H1 (cell line): Measurements from ENCODE around the gene MTMR4. TPM values are rescaled to one million over a fixed set of nuclear protein-coding genes. Genes with fewer than 3 reads are reported as not detected.
A peak's percentile ranks its signal among the peaks of the same experiment; 100 is the strongest.

ENCODE experiments used
- CTCF ChIA-PET: fragments of 300-600 bp; sonication (Branson Sonifier 250); formaldehyde crosslinking; loops from one replicate; lab custom pipeline; 2021; ENCODE audit not compliant: partially characterized antibody; lab: Charles Lee
- POLR2A ChIA-PET: fragments of 300-600 bp; sonication (Branson Sonifier 250); formaldehyde crosslinking; loops from one replicate; lab custom pipeline; 2021; ENCODE audit warnings: inconsistent platforms; ENCODE audit not compliant: partially characterized antibody; lab: Charles Lee
- DNase-seq, 2 experiments: peaks; one replicate each; pipeline versions ENCODE4 v3.0.0 to v3.0.0-alpha.2; 2010 to 2022; ENCODE audit warnings: low spot score in 2 of 2, low read depth in 1 of 2, mixed read lengths in 1 of 2
- FAIRE-seq: peaks from 2 replicates; lab custom pipeline; 2011; peaks lifted over from hg19 to GRCh38; lab: Jason Lieb, UNC
- H2AFZ ChIP-seq: 2 replicates; pipeline ENCODE4 v1.8.1; 2012; ENCODE audit warnings: low read length, inconsistent platforms
- H2AK5ac ChIP-seq: 2 replicates; pipeline ENCODE4 v1.6.1; 2013; ENCODE audit warnings: low read depth, low read length
- H2BK120ac ChIP-seq: replicated peaks from 2 replicates; pipeline ENCODE3; 2013; ENCODE audit warnings: low read depth, low read length, inconsistent platforms
- H2BK12ac ChIP-seq: 2 replicates; pipeline ENCODE4 v1.6.1; 2013; ENCODE audit warnings: low read depth, low read length
- H2BK15ac ChIP-seq: 2 replicates; pipeline ENCODE4 v1.6.1; 2013; ENCODE audit warnings: low read length
- H2BK20ac ChIP-seq: 2 replicates; pipeline ENCODE4 v1.6.1; 2013; ENCODE audit warnings: low read length
- H2BK5ac ChIP-seq: 2 replicates; pipeline ENCODE4 v1.6.1; 2013; ENCODE audit warnings: low read depth, low read length
- H3K14ac ChIP-seq: 2 replicates; pipeline ENCODE4 v1.6.1; 2013; ENCODE audit warnings: inconsistent platforms; ENCODE audit not compliant: insufficient read length
- H3K18ac ChIP-seq: 2 replicates; pipeline ENCODE4 v1.6.1; 2013; ENCODE audit warnings: low read length; ENCODE audit errors: extremely low read depth
- H3K23ac ChIP-seq: 2 replicates; pipeline ENCODE4 v1.6.1; 2013; ENCODE audit warnings: inconsistent platforms; ENCODE audit not compliant: insufficient read length
- H3K23me2 ChIP-seq: 2 replicates; pipeline ENCODE4 v1.6.1; 2013; ENCODE audit warnings: low read depth, low read length
- H3K27ac ChIP-seq: 2 replicates; pipeline ENCODE4 v1.6.1; 2011; ENCODE audit warnings: low read depth, low read length, inconsistent platforms
- H3K27me3 ChIP-seq, 4 experiments: replicated peaks in 1 of 4; 1 replicate in 1 of 4; 2 replicates in 3 of 4; pipeline versions ENCODE4 v1.6.1 to v1.8.1; 2011 to 2013; ENCODE audit warnings: low read length in 3 of 4, mild to moderate bottlenecking in 3 of 4, inconsistent platforms in 2 of 4, mixed read lengths in 2 of 4, moderate library complexity in 1 of 4; ENCODE audit not compliant: control insufficient read depth in 3 of 4, insufficient read depth in 3 of 4; ENCODE audit errors: extremely low read depth in 1 of 4
- H3K36me3 ChIP-seq, 4 experiments: 2 replicates each; pipeline versions ENCODE4 v1.6.1 to v1.8.1; 2011 to 2013; ENCODE audit warnings: mild to moderate bottlenecking in 4 of 4, low read length in 3 of 4, moderate library complexity in 2 of 4, control low read depth in 1 of 4, inconsistent platforms in 1 of 4; ENCODE audit not compliant: insufficient read depth in 4 of 4, control insufficient read depth in 2 of 4
- H3K4ac ChIP-seq: replicated peaks from 2 replicates; pipeline ENCODE3; 2013; ENCODE audit warnings: low read length, low read depth, mixed read lengths, inconsistent platforms; ENCODE audit not compliant: insufficient read length
- H3K4me1 ChIP-seq, 4 experiments: replicated peaks in 1 of 4; 1 replicate in 1 of 4; 2 replicates in 3 of 4; pipeline versions ENCODE4 v1.6.1 to v1.8.1; 2011 to 2013; ENCODE audit warnings: low read length in 3 of 4, inconsistent platforms in 2 of 4, mixed read lengths in 1 of 4; ENCODE audit not compliant: insufficient read depth in 4 of 4, control insufficient read depth in 3 of 4
- H3K4me2 ChIP-seq, 2 experiments: 2 replicates each; pipeline versions ENCODE4 v1.6.1 to v1.8.1; 2011 to 2013; ENCODE audit warnings: low read depth in 2 of 2, low read length in 2 of 2, control low read depth in 1 of 2, inconsistent platforms in 1 of 2, mild to moderate bottlenecking in 1 of 2; ENCODE audit not compliant: insufficient read depth in 1 of 2
- H3K4me3 ChIP-seq, 4 experiments: fragments of 200-600, 300-600 bp in 1 of 4; sonication (generic), shearing (Covaris generic), sonication (Bioruptor Twin) in 1 of 4; 2 replicates each; pipeline versions ENCODE4 v1.5.1 to v1.8.1; 2011 to 2016; ENCODE audit warnings: low read length in 4 of 4, low read depth in 3 of 4, control low read depth in 2 of 4, inconsistent platforms in 2 of 4, mild to moderate bottlenecking in 2 of 4, mixed read lengths in 1 of 4, moderate library complexity in 1 of 4; ENCODE audit not compliant: insufficient read depth in 2 of 4; ENCODE audit errors: extremely low read depth in 1 of 4
- H3K56ac ChIP-seq: replicated peaks from 2 replicates; pipeline ENCODE3; 2013; ENCODE audit warnings: low read depth, mild to moderate bottlenecking, mixed read lengths, low read length, inconsistent platforms; ENCODE audit not compliant: insufficient read length
- H3K79me1 ChIP-seq: 2 replicates; pipeline ENCODE4 v1.6.1; 2013; ENCODE audit warnings: low read depth, low read length, control low read depth
- H3K79me2 ChIP-seq, 2 experiments: 2 replicates each; pipeline versions ENCODE4 v1.6.1 to v1.8.1; 2012 to 2013; ENCODE audit warnings: low read length in 2 of 2, mild to moderate bottlenecking in 2 of 2, inconsistent platforms in 1 of 2; ENCODE audit not compliant: insufficient read depth in 2 of 2, control insufficient read depth in 1 of 2
- H3K9ac ChIP-seq, 4 experiments: replicated peaks in 1 of 4; 1 replicate in 1 of 4; 2 replicates in 3 of 4; pipeline versions ENCODE4 v1.6.1 to v1.8.1; 2011 to 2013; ENCODE audit warnings: low read depth in 3 of 4, low read length in 3 of 4, control low read depth in 2 of 4, mild to moderate bottlenecking in 2 of 4, moderate library complexity in 2 of 4, inconsistent platforms in 1 of 4; ENCODE audit errors: extremely low read depth in 1 of 4
- H3K9me3 ChIP-seq, 2 experiments: 2 replicates each; pipeline versions ENCODE4 v1.6.1 to v1.8.1; 2012 to 2013; ENCODE audit warnings: mild to moderate bottlenecking in 2 of 2, moderate library complexity in 2 of 2, control low read depth in 1 of 2, inconsistent platforms in 1 of 2, low read depth in 1 of 2, low read length in 1 of 2, mixed read lengths in 1 of 2; ENCODE audit not compliant: insufficient read depth in 2 of 2
- H4K20me1 ChIP-seq, 2 experiments: replicated peaks in 1 of 2; 2 replicates each; pipeline versions ENCODE3 to v1.8.1; 2011 to 2013; ENCODE audit warnings: inconsistent platforms in 2 of 2, low read length in 2 of 2, mild to moderate bottlenecking in 1 of 2; ENCODE audit not compliant: insufficient read depth in 2 of 2, control insufficient read depth in 1 of 2
- H4K5ac ChIP-seq: 2 replicates; pipeline ENCODE4 v1.6.1; 2013; ENCODE audit warnings: low read length, low read depth, mixed read lengths, inconsistent platforms; ENCODE audit not compliant: insufficient read length
- H4K8ac ChIP-seq: 2 replicates; pipeline ENCODE4 v1.8.0; 2013; ENCODE audit warnings: mild to moderate bottlenecking, moderate library complexity, low read length, inconsistent platforms; ENCODE audit not compliant: insufficient read depth; ENCODE audit errors: extremely low read depth
- H4K91ac ChIP-seq: replicated peaks from 2 replicates; pipeline ENCODE3; 2013; ENCODE audit warnings: low read length, mixed read lengths, inconsistent platforms; ENCODE audit not compliant: insufficient read length
- ASH2L ChIP-seq: fragments of 200-600, 300-600 bp; sonication (generic); IDR thresholded peaks from one replicate; pipeline ENCODE4 v1.7.1; 2017; ENCODE audit warnings: low read length
- CBX8 ChIP-seq: fragments of 300-800, 300-1000 bp; sonication (generic); IDR thresholded peaks from 2 replicates; pipeline ENCODE4 v1.7.1; 2016; ENCODE audit warnings: low read depth, low read length, borderline replicate concordance
- CREB1 ChIP-seq: IDR thresholded peaks from 2 replicates; pipeline ENCODE4 v1.6.1; 2012; ENCODE audit warnings: inconsistent platforms
- FOSL1 ChIP-seq: IDR thresholded peaks from 2 replicates; pipeline ENCODE4 v1.6.1; 2011; ENCODE audit warnings: mild to moderate bottlenecking, low read depth, low read length, moderate library complexity; ENCODE audit not compliant: insufficient read depth
- HDAC6 ChIP-seq: IDR thresholded peaks from one replicate; pipeline ENCODE4 v1.7.1; 2012; ENCODE audit warnings: low read depth, mild to moderate bottlenecking, inconsistent platforms, low read length, moderate library complexity
- RFX5 ChIP-seq: IDR thresholded peaks from 2 replicates; pipeline ENCODE4 v1.6.1; 2011; ENCODE audit warnings: low read depth, low read length, improper control_type of control experiment, borderline replicate concordance
- YY1 ChIP-seq: IDR thresholded peaks from 2 replicates; pipeline ENCODE4 v1.6.1; 2011; ENCODE audit warnings: low read depth, mild to moderate bottlenecking, low read length
- WGBS, 2 experiments: shearing (Covaris generic) in 1 of 2; methylation state at CpG; one replicate each; pipeline versions ENCODE4 v1.1.6 to v1.1.7; 2013 to 2015; ENCODE audit warnings: low lambda C conversion rate in 2 of 2, mixed read lengths in 2 of 2, inconsistent platforms in 1 of 2, low coverage in 1 of 2, missing lambda C conversion rate in 1 of 2; ENCODE audit not compliant: insufficient replicate concordance in 2 of 2, insufficient coverage in 1 of 2, insufficient read length in 1 of 2; ENCODE audit errors: extremely low coverage in 1 of 2, missing lambda C conversion rate in 1 of 2; 5-methylcytosine and 5-hydroxymethylcytosine counted together
- long read RNA-seq, 2 experiments: library from RNA in 1 of 2; library from capped mRNA in 1 of 2; stranded (forward); transcript quantifications; one replicate each; pipeline ENCODE4 v2.0.0, GENCODE V29; 2021; ENCODE audit warnings: inconsistent platforms in 1 of 2
- polyA minus RNA-seq, 3 experiments: library from RNA; depleted of rRNA, polyadenylated mRNA; stranded (reverse); fragments of >200 nt; gene quantifications; 1 replicate in 2 of 3; 2 replicates in 1 of 3; pipeline ENCODE4 v1.2.3, GENCODE V29; 2011
- polyA plus RNA-seq, 7 experiments: library from polyadenylated mRNA; depleted of rRNA in 3 of 7; stranded (reverse) in 5 of 7; unstranded in 2 of 7; fragments of >200 nt in 5 of 7; fragments of 200-250 nt in 2 of 7; gene quantifications; 1 replicate in 5 of 7; 2 replicates in 1 of 7; 4 replicates in 1 of 7; pipeline versions ENCODE4 v1.2.1 to v1.2.3, GENCODE V29; 2011 to 2013; ENCODE audit warnings: missing spikeins in 2 of 7, mixed read lengths in 2 of 7
- total RNA-seq: library from RNA; stranded (reverse); fragmentation: NEBNext Ultra II Directional; extraction: Animal tissue kit (Norgen Biotek cat#: 25700); gene quantifications from 2 replicates; pipeline ENCODE4 v1.2.1, GENCODE V29; 2021
- TF ChIP-seq, protein P1 (sequence below): IDR thresholded peaks from 2 replicates; pipeline ENCODE4 v1.6.1; 2011; ENCODE audit warnings: low read length, improper control_type of control experiment

Gene MTMR4
- total RNA-seq: 33.4 and 39.2 TPM in 2 replicates
- 15.9 and 17.7 TPM in 2 replicates for polyA plus RNA-seq (2011; rRNA removed)
- 27.1 TPM for polyA plus RNA-seq (2011; cell fraction: cytosol; rRNA removed)
- 54.2 TPM for polyA plus RNA-seq (2011; cell fraction: nucleus; rRNA removed)
- 17.8 to 25.9 TPM (median 22.8 TPM) in 4 replicates for polyA plus RNA-seq (2012, experiment 1 of 2)
- 8.3 TPM for polyA plus RNA-seq (2012, experiment 2 of 2)
- 11.7 TPM for polyA plus RNA-seq (2013, experiment 1 of 2)
- polyA plus RNA-seq (2013, experiment 2 of 2): 10.6 TPM
- polyA minus RNA-seq (2011; rRNA and poly(A)+ RNA removed): 149 and 157 TPM in 2 replicates
- 35.4 TPM for polyA minus RNA-seq (2011; cell fraction: cytosol; rRNA and poly(A)+ RNA removed)
- 40.5 TPM for polyA minus RNA-seq (2011; cell fraction: nucleus; rRNA and poly(A)+ RNA removed)
- long read RNA-seq, experiment 1, partial matches to known transcripts: 3 of 11 reads
- long read RNA-seq, experiment 1, other reads (novel, unspliced or antisense): 8 of 11 reads
- long read RNA-seq, experiment 2, partial matches to known transcripts: 3 of 8 reads
- long read RNA-seq, experiment 2, other reads (novel, unspliced or antisense): 5 of 8 reads

DNA sequence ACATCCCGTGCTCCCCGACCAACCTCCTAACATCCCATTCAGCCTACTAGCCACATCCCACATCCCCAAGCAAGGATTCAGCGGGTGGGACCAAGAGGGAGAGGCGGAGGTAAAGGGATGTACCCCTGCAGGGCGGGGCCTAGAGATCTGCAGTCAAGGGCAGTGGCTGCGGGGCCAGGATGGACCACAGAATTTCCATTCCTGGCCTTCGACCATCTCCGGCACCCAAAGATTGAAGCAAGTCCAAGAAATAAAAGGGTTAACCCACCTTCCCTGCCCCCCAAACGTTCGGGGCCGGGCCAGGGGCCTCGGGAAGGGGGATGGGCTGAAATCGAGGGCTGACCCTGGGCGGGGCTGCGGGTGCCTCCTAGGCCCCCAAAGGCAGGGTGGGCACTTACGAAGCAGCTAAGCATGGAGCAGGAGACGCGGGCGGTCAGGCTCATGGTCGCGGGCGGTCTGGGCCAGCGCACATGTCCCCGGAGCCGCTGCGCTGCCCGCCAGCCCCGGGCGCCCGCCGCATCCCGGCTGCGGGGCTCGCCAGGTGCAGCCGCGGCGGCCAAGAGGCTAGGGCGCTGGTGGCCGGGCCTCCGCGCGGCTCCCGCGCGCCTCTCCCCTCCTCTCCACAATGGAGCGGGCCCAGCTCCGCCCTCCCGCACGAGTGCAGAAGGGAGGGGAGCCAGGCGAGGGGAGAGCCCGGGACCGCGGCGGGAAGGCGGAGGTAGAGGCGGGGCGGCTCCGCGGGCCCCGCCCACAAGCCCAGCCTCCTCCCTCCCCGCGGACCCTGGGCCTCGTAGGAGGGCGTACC is at the start of gene MTMR4:
Gene MTMR4 (minus strand): TSS at position 674 of the 805 bp plus-strand sequence. CDS start 231 bp downstream, at position 443.
- Histone ChIP-seq H3K79me1 (peaks cover 4% of the 10 kb centered on the region), H3K4me2 (peak within 1 kb of the TSS; percentile 52 to 83), H2BK12ac (0 out of 2 replicates have a peak within 1 kb of the TSS, but pooled peaks have one; percentile 68), H3K23me2 (peaks cover 15% of the 10 kb centered on the region), H4K8ac (peak within 1 kb of the TSS; percentile 77), H3K4ac (no peak within 1 kb of the TSS), H2AFZ (no peak within 1 kb of the TSS), H3K56ac (peak within 1 kb of the TSS; percentile 35), H4K20me1 (peaks cover 2% of the 10 kb centered on the region in 2 experiments), H4K91ac (peak within 1 kb of the TSS; percentile 20), H2BK20ac (no peak within 1 kb of the TSS), H3K9ac (peak within 1 kb of the TSS; percentile 58 to 87 (median 82)), H3K27ac (peak within 1 kb of the TSS; percentile 85), H3K4me1 (peaks cover 0 to 18% (median 5%) of the 10 kb centered on the region in 4 experiments; a peak in 5 of 7 replicates), H4K5ac (peak within 1 kb of the TSS; percentile 32), H3K23ac (no peak within 1 kb of the TSS), H3K36me3 (peaks cover 14 to 33% (median 24%) of the 10 kb centered on the region in 4 experiments), H3K9me3 (no peaks in the 10 kb centered on the region), H3K4me3 (peak within 1 kb of the TSS; percentile 54 to 88 (median 77)), H3K27me3 (no peaks in the 10 kb centered on the region), H2AK5ac (no peak within 1 kb of the TSS), H3K79me2 (peaks cover 0 to 26% of the 10 kb centered on the region in 2 experiments; a peak in 2 of 4 replicates), H2BK120ac (no peak within 1 kb of the TSS), H3K14ac (no peak within 1 kb of the TSS), H2BK15ac (no peak within 1 kb of the TSS), H2BK5ac (peak within 1 kb of the TSS; percentile 88; the same call in 1 of the 2 replicates), H3K18ac (peak within 1 kb of the TSS; percentile 90)
- ChIA-PET CTCF (interaction anchor here (0.6 to 1.1 kb wide), 3 partner anchors 9 to 314 kb away, joined by 3 to 4 read pairs (median 3); no protein-coding TSS in a partner anchor), POLR2A (interaction anchor here (0.6 to 2.9 kb wide), 30 partner anchors 8 to 640 kb away, joined by 3 to 25 read pairs (median 4); partner anchors contain the start of genes HSF5, MKS1 and SUPT4H1)
- FAIRE-seq: no peak
- DNase-seq: peak; percentile 79 to 90
- 2% methylated on average over 25 of the region's 64 CpGs; no CpG with 5 or more reads in 1 of the 2 experiments for WGBS, 2 experiments
- TF ChIP-seq ASH2L: peak; percentile 21
- TF ChIP-seq CREB1: no peak
- no peak for TF ChIP-seq YY1
- TF ChIP-seq FOSL1: no peak
- TF ChIP-seq CBX8: no peak
- TF ChIP-seq, protein P1, sequence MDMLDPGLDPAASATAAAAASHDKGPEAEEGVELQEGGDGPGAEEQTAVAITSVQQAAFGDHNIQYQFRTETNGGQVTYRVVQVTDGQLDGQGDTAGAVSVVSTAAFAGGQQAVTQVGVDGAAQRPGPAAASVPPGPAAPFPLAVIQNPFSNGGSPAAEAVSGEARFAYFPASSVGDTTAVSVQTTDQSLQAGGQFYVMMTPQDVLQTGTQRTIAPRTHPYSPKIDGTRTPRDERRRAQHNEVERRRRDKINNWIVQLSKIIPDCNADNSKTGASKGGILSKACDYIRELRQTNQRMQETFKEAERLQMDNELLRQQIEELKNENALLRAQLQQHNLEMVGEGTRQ: no peak
- no peak for TF ChIP-seq HDAC6
- TF ChIP-seq RFX5: no peak
